Parathyroid adenoma (tissue), 2 donors: ENCODE measurements around the gene FKBP2.

Experiments
- H2AFZ ChIP-seq: fragments of 300-600 bp; sonication (generic); one replicate; pipeline ENCODE4 v1.7.0; 2017; ENCODE audit warnings: antibody characterized with exemption, mild to moderate bottlenecking
- H3K27ac ChIP-seq: fragments of 300-600 bp; sonication (generic); one replicate; pipeline ENCODE4 v1.7.0; 2017
- H3K27me3 ChIP-seq: fragments of 300-600 bp; sonication (generic); one replicate; pipeline ENCODE4 v1.7.0; 2017; ENCODE audit warnings: low read length; ENCODE audit not compliant: control insufficient read depth, insufficient read depth
- H3K36me3 ChIP-seq: fragments of 300-600 bp; sonication (generic); one replicate; pipeline ENCODE4 v1.7.0; 2017; ENCODE audit warnings: low read length; ENCODE audit not compliant: control insufficient read depth, insufficient read depth
- H3K4me1 ChIP-seq: fragments of 300-600 bp; sonication (generic); one replicate; pipeline ENCODE4 v1.7.0; 2017; ENCODE audit warnings: control low read depth
- H3K4me2 ChIP-seq: fragments of 300-600 bp; sonication (generic); one replicate; pipeline ENCODE4 v1.7.0; 2017; ENCODE audit warnings: low read length
- H3K4me3 ChIP-seq: fragments of 300-600 bp; sonication (generic); one replicate; pipeline ENCODE4 v1.7.0; 2017; ENCODE audit warnings: low read depth, low read length
- H3K79me2 ChIP-seq: fragments of 300-600 bp; sonication (generic); one replicate; pipeline ENCODE4 v1.7.0; 2017; ENCODE audit warnings: control low read depth
- H3K9ac ChIP-seq: fragments of 300-600 bp; sonication (generic); one replicate; pipeline ENCODE4 v1.7.0; 2017; ENCODE audit warnings: mild to moderate bottlenecking
- H3K9me3 ChIP-seq: fragments of 300-600 bp; sonication (generic); one replicate; pipeline ENCODE4 v1.7.0; 2017; ENCODE audit warnings: low read length; ENCODE audit not compliant: control insufficient read depth
- TF ChIP-seq, protein P1 (sequence below): fragments of 300-600 bp; sonication (generic); IDR thresholded peaks from one replicate; pipeline ENCODE4 v1.7.0; 2017; ENCODE audit warnings: antibody characterized with exemption, mild to moderate bottlenecking
- donor health status: primary hyperparathyroidism.

The FKBP2 gene

DNA sequence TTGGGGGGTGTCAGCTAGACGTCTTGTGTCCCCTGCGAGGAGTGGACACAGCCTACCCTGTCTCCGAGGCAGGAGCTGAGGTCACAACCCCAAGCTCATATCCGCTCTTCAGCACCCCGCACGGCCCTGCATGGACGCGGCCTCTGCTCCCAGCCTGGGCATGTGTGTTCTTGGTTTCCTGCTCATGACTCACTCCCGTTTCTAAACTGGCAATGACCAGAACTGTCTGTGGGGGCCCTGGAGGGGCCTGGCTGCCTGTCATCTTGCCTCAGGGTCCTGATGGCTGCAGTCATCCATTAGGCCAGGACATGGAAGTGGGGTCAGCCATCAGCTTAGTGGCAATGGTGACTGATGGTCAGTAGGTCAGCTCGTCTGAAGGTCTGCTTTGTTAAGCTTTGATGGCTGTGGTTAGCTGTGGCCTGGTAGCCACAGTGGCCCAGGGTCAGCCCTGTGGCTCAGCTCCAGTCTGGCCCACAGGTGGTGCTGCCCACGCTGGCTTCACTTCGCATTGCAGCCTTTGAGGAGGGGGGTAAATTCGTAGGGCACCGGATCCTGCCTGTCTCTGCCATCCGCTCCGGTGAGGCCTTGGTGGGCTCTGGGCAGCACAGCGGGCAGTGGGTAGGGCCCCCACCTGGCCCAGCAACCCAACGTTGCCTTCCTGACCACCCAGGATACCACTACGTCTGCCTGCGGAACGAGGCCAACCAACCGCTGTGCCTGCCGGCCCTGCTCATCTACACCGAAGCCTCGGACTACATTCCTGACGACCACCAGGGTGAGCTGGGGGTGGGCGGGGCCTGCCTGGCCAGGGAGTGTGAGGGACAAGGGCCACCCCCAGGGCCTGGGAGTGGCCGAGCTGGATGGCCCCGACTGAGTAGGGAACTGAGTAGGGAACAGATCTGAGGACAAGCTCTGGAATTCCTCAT, 22.4 kb downstream of the FKBP2 start:
- H3K36me3 ChIP-seq, result no peaks in the 10 kb centered on the region

DNA sequence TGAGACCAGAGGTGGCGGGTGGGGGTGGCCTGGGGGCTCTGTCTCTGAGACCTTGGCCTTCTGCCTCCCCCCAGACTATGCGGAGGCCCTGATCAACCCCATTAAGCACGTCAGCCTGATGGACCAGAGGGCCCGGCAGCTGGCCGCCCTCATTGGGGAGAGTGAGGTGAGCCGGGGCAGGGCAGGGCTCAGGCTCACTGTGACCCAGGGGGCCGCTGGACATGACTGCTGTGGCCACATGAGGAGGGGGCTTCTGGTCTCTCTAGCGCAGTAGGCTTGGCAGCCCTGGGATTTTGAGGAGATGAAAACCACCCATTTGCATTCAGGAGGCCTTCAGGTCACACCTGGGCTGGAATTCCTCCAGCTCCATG, 23.0 kb downstream of the FKBP2 start:
- no peak overlapping the region for H3K4me2 ChIP-seq
- TF ChIP-seq, protein P1, sequence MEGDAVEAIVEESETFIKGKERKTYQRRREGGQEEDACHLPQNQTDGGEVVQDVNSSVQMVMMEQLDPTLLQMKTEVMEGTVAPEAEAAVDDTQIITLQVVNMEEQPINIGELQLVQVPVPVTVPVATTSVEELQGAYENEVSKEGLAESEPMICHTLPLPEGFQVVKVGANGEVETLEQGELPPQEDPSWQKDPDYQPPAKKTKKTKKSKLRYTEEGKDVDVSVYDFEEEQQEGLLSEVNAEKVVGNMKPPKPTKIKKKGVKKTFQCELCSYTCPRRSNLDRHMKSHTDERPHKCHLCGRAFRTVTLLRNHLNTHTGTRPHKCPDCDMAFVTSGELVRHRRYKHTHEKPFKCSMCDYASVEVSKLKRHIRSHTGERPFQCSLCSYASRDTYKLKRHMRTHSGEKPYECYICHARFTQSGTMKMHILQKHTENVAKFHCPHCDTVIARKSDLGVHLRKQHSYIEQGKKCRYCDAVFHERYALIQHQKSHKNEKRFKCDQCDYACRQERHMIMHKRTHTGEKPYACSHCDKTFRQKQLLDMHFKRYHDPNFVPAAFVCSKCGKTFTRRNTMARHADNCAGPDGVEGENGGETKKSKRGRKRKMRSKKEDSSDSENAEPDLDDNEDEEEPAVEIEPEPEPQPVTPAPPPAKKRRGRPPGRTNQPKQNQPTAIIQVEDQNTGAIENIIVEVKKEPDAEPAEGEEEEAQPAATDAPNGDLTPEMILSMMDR, result no peak
- no peaks in the 10 kb centered on the region for H3K27me3 ChIP-seq
- H3K9me3 ChIP-seq, result no peaks in the 10 kb centered on the region
- no peak overlapping the region for H2AFZ ChIP-seq
- H3K79me2 ChIP-seq, result no peaks in the 10 kb centered on the region
- H3K4me3 ChIP-seq, result no peak overlapping the region
- no peak overlapping the region for H3K27ac ChIP-seq
- no peaks in the 10 kb centered on the region for H3K36me3 ChIP-seq
- H3K9ac ChIP-seq, result no peak overlapping the region
- peaks cover 9% of the 10 kb centered on the region for H3K4me1 ChIP-seq

More for the DNA sequence above, 22.4 kb downstream of the FKBP2 start:
- H3K4me1 ChIP-seq, result peaks cover 7% of the 10 kb centered on the region
- no peak overlapping the region for H3K27ac ChIP-seq
- H2AFZ ChIP-seq, result no peak overlapping the region
- H3K9me3 ChIP-seq, result no peaks in the 10 kb centered on the region
- H3K27me3 ChIP-seq, result no peaks in the 10 kb centered on the region
- TF ChIP-seq, protein P1, result no peak
- no peaks in the 10 kb centered on the region for H3K79me2 ChIP-seq
- H3K9ac ChIP-seq, result no peak overlapping the region
- no peak overlapping the region for H3K4me2 ChIP-seq
- H3K4me3 ChIP-seq, result no peak overlapping the region

GRCh38 chr11:64264371-64264852, 23.5 kb downstream of the FKBP2 start:
- H3K27ac ChIP-seq, result no peak overlapping the region
- no peak overlapping the region for H3K9ac ChIP-seq

GRCh38 chr11:64265176-64266160, 24.6 kb downstream of the FKBP2 start:
- Histone ChIP-seq H3K27me3 (no peaks in the 10 kb centered on the region), H2AFZ (no peak overlapping the region), H3K4me1 (peaks cover 10% of the 10 kb centered on the region), H3K4me2 (no peak overlapping the region), H3K79me2 (no peaks in the 10 kb centered on the region), H3K9me3 (no peaks in the 10 kb centered on the region), H3K4me3 (no peak overlapping the region), H3K27ac (no peak overlapping the region), H3K36me3 (no peaks in the 10 kb centered on the region), H3K9ac (no peak overlapping the region)
- TF ChIP-seq, protein P1, result no peak

More at GRCh38 chr11:64264371-64264852, 23.5 kb downstream of the FKBP2 start:
- H3K4me3 ChIP-seq, result no peak overlapping the region
- no peaks in the 10 kb centered on the region for H3K79me2 ChIP-seq
- H3K4me1 ChIP-seq, result peaks cover 10% of the 10 kb centered on the region
- H3K9me3 ChIP-seq, result no peaks in the 10 kb centered on the region
- H3K4me2 ChIP-seq, result no peak overlapping the region
- TF ChIP-seq, protein P1, result no peak
- no peaks in the 10 kb centered on the region for H3K27me3 ChIP-seq
- H2AFZ ChIP-seq, result no peak overlapping the region
- no peaks in the 10 kb centered on the region for H3K36me3 ChIP-seq
